ENCODE results near the gene WWOX. TPM values are rescaled to one million over a fixed set of nuclear protein-coding genes. Genes with fewer than 3 reads are reported as not detected.

Gene WWOX
- total and polyA plus RNA-seq, 2 experiments from 2014 or later: 17.0 to 39.8 TPM

- no peak overlapping the region for H3K27ac ChIP-seq
- no peak overlapping the region for H3K4me3 ChIP-seq
- no peaks in the 10 kb centered on the region for H4K20me1 ChIP-seq (ENCODE audit: insufficient read depth, poor library complexity, severe bottlenecking)
- H3K9me2 ChIP-seq (replicated peaks; ENCODE audit: insufficient read depth): no peaks in the 10 kb centered on the region
- no peaks in the 10 kb centered on the region for H3K36me3 ChIP-seq (replicated peaks; ENCODE audit: insufficient read depth, low read depth)
- WGBS (ENCODE audit: low lambda C conversion rate, missing lambda C conversion rate): 85% methylated on average over 4 of the region's 4 CpGs
- no peaks in the 10 kb centered on the region for H3K79me2 ChIP-seq
- H3K4me2 ChIP-seq: no peak overlapping the region
- no peak for DNase-seq (ENCODE audit: low spot score)
- no peaks in the 10 kb centered on the region for H3K27me3 ChIP-seq
- H3K9me3 ChIP-seq (ENCODE audit: low read depth): no peaks in the 10 kb centered on the region
- no peak overlapping the region for H2AFZ ChIP-seq
- TF ChIP-seq EZH2phosphoT487 (IDR thresholded peaks at IDR 0.05; ENCODE audit: low read depth, severe bottlenecking, unreplicated experiment): no peak
- TF ChIP-seq CTCF (IDR thresholded peaks at IDR 0.05; ENCODE audit: poor library complexity): no peak
- TF ChIP-seq EZH2 (IDR thresholded peaks at IDR 0.05; ENCODE audit: borderline replicate concordance): no peak
- no peaks in the 10 kb centered on the region for H3K4me1 ChIP-seq (ENCODE audit: insufficient read depth)
Observed at GRCh38 chr16:78390092-78390491, 290.6 kb downstream of the WWOX start.

GRCh38 chr16:78390508-78391324 is 291.3 kb downstream of the WWOX start:
- Histone ChIP-seq H3K27ac (no peak overlapping the region), H3K36me3 (replicated peaks; ENCODE audit: insufficient read depth, low read depth) (no peaks in the 10 kb centered on the region), H3K79me2 (no peaks in the 10 kb centered on the region), H4K20me1 (ENCODE audit: insufficient read depth, poor library complexity, severe bottlenecking) (no peaks in the 10 kb centered on the region), H3K4me3 (no peak overlapping the region), H3K9me2 (replicated peaks; ENCODE audit: insufficient read depth) (no peaks in the 10 kb centered on the region), H3K9me3 (ENCODE audit: low read depth) (no peaks in the 10 kb centered on the region), H3K4me2 (no peak overlapping the region), H3K4me1 (ENCODE audit: insufficient read depth) (no peaks in the 10 kb centered on the region), H2AFZ (no peak overlapping the region), H3K27me3 (no peaks in the 10 kb centered on the region)
- no peak for DNase-seq (ENCODE audit: low spot score)
- WGBS (ENCODE audit: low lambda C conversion rate, missing lambda C conversion rate): 85% methylated on average over 7 of the region's 7 CpGs
- TF ChIP-seq EZH2phosphoT487 (IDR thresholded peaks at IDR 0.05; ENCODE audit: low read depth, severe bottlenecking, unreplicated experiment): no peak
- no peak for TF ChIP-seq CTCF (IDR thresholded peaks at IDR 0.05; ENCODE audit: poor library complexity)
- no peak for TF ChIP-seq EZH2 (IDR thresholded peaks at IDR 0.05; ENCODE audit: borderline replicate concordance)

GRCh38 chr16:78392585-78393195 is 293.2 kb downstream of the WWOX start:
- 95% methylated on average over 9 of the region's 9 CpGs for WGBS (ENCODE audit: low lambda C conversion rate, missing lambda C conversion rate)
- no peaks in the 10 kb centered on the region for H3K36me3 ChIP-seq (replicated peaks; ENCODE audit: insufficient read depth, low read depth)

More at GRCh38 chr16:78392585-78393195, 293.2 kb downstream of the WWOX start:
- H3K79me2 ChIP-seq: no peaks in the 10 kb centered on the region
- no peak for DNase-seq (ENCODE audit: low spot score)
- H4K20me1 ChIP-seq (ENCODE audit: insufficient read depth, poor library complexity, severe bottlenecking): no peaks in the 10 kb centered on the region
- H3K4me2 ChIP-seq: no peak overlapping the region
- no peaks in the 10 kb centered on the region for H3K27me3 ChIP-seq
- TF ChIP-seq CTCF (IDR thresholded peaks at IDR 0.05; ENCODE audit: poor library complexity) (no peak), EZH2 (IDR thresholded peaks at IDR 0.05; ENCODE audit: borderline replicate concordance) (no peak), EZH2phosphoT487 (IDR thresholded peaks at IDR 0.05; ENCODE audit: low read depth, severe bottlenecking, unreplicated experiment) (no peak)
- no peaks in the 10 kb centered on the region for H3K4me1 ChIP-seq (ENCODE audit: insufficient read depth)
- no peak overlapping the region for H3K27ac ChIP-seq
- no peak overlapping the region for H2AFZ ChIP-seq
- no peaks in the 10 kb centered on the region for H3K9me2 ChIP-seq (replicated peaks; ENCODE audit: insufficient read depth)
- H3K4me3 ChIP-seq: no peak overlapping the region
- H3K9me3 ChIP-seq (ENCODE audit: low read depth): no peaks in the 10 kb centered on the region

Data from hepatocyte (in vitro differentiated cells).